ENCODE measurements around the gene SGCE. TPM values are rescaled to one million over a fixed set of nuclear protein-coding genes. Genes with fewer than 3 reads are reported as not detected.

Gene SGCE
- total and polyA plus RNA-seq, 4 donors: 9.3 to 70.6 (median 44.2) TPM

GRCh38 chr7:94647295-94647694, 8.6 kb downstream of the SGCE start:
- Histone ChIP-seq H3K4me3 (ENCODE audit: low read depth in 1 of 3, low read length in 3 of 3) (no peak overlapping the region), H3K9ac (ENCODE audit: low read depth in 1 of 2, low read length in 2 of 2) (no peak overlapping the region), H3K4me1 (ENCODE audit: control insufficient read depth in 4 of 4, insufficient read depth in 4 of 4, low read length in 3 of 4) (peaks cover 0 to 3% (median 0%) of the 10 kb centered on the region in 4 donors), H3K9me3 (ENCODE audit: control insufficient read depth in 4 of 4, low read length in 3 of 4) (no peaks in the 10 kb centered on the region), H3K27me3 (ENCODE audit: control insufficient read depth in 4 of 4, insufficient read depth in 4 of 4, low read length in 3 of 4) (peaks cover 0 to 3% (median 1%) of the 10 kb centered on the region in 4 donors), H3K27ac (ENCODE audit: low read depth in 1 of 2, low read length in 2 of 2) (no peak overlapping the region), H3K36me3 (ENCODE audit: control insufficient read depth in 4 of 4, insufficient read depth in 3 of 4, low read depth in 1 of 4, low read length in 3 of 4) (no peaks in the 10 kb centered on the region)
- TF ChIP-seq FOXA2 (IDR thresholded peaks at IDR 0.05): no peak
- no peak for TF ChIP-seq JUND (IDR thresholded peaks at IDR 0.05)
- TF ChIP-seq MAX (IDR thresholded peaks at IDR 0.05): no peak
- no peak for TF ChIP-seq HNF4A (conservative IDR thresholded peaks at IDR 0.05)
- no peak for TF ChIP-seq RXRA (IDR thresholded peaks at IDR 0.05)
- TF ChIP-seq SP1 (IDR thresholded peaks at IDR 0.05): no peak
- no peak for TF ChIP-seq EGR1 (IDR thresholded peaks at IDR 0.05; ENCODE audit: low read depth in 2 of 2)
- TF ChIP-seq YY1 (IDR thresholded peaks at IDR 0.05): no peak
- TF ChIP-seq REST (IDR thresholded peaks at IDR 0.05): no peak
- 93% methylated on average over 3 of the region's 3 CpGs for WGBS
- no peak for DNase-seq (ENCODE audit: low spot score)

GRCh38 chr7:94643771-94644545, 12.0 kb downstream of the SGCE start:
- Histone ChIP-seq H3K27me3 (ENCODE audit: control insufficient read depth in 4 of 4, insufficient read depth in 4 of 4, low read length in 3 of 4) (peaks cover 0 to 2% (median 0%) of the 10 kb centered on the region in 4 donors), H3K4me1 (ENCODE audit: control insufficient read depth in 4 of 4, insufficient read depth in 4 of 4, low read length in 3 of 4) (no peaks in the 10 kb centered on the region), H3K9ac (ENCODE audit: low read depth in 1 of 2, low read length in 2 of 2) (no peak overlapping the region), H3K27ac (ENCODE audit: low read depth in 1 of 2, low read length in 2 of 2) (no peak overlapping the region), H3K36me3 (ENCODE audit: control insufficient read depth in 4 of 4, insufficient read depth in 3 of 4, low read depth in 1 of 4, low read length in 3 of 4) (no peaks in the 10 kb centered on the region), H3K4me3 (ENCODE audit: low read depth in 1 of 3, low read length in 3 of 3) (no peak overlapping the region), H3K9me3 (ENCODE audit: control insufficient read depth in 4 of 4, low read length in 3 of 4) (no peaks in the 10 kb centered on the region)
- DNase-seq (ENCODE audit: low spot score): no peak
- TF ChIP-seq TAF1 (conservative IDR thresholded peaks at IDR 0.05) (no peak), FOXA1 (IDR thresholded peaks at IDR 0.05) (no peak)
- WGBS: 95% methylated on average over 3 of the region's 3 CpGs

- no peak overlapping the region for H3K4me3 ChIP-seq (ENCODE audit: low read depth in 1 of 3, low read length in 3 of 3)
- H3K27ac ChIP-seq (ENCODE audit: low read depth in 1 of 2, low read length in 2 of 2): no peak overlapping the region
- H3K9ac ChIP-seq (ENCODE audit: low read depth in 1 of 2, low read length in 2 of 2): no peak overlapping the region
- peaks cover 0 to 2% (median 0%) of the 10 kb centered on the region in 4 donors for H3K27me3 ChIP-seq (ENCODE audit: control insufficient read depth in 4 of 4, insufficient read depth in 4 of 4, low read length in 3 of 4)
- 42% methylated on average over 2 of the region's 2 CpGs for WGBS
- H3K4me1 ChIP-seq (ENCODE audit: control insufficient read depth in 4 of 4, insufficient read depth in 4 of 4, low read length in 3 of 4): no peaks in the 10 kb centered on the region
- peak; percentile 26 for TF ChIP-seq HNF4G (IDR thresholded peaks at IDR 0.05)
- peak; percentile 13 to 73 for TF ChIP-seq HNF4A (conservative IDR thresholded peaks at IDR 0.05)
- TF ChIP-seq SP1 (IDR thresholded peaks at IDR 0.05): peak; percentile 24
- TF ChIP-seq RXRA (IDR thresholded peaks at IDR 0.05): peak in 1 of 2 donors; percentile 17
- peak; percentile 72 to 96 for TF ChIP-seq JUND (IDR thresholded peaks at IDR 0.05)
- no peak for TF ChIP-seq TAF1 (conservative IDR thresholded peaks at IDR 0.05)
- TF ChIP-seq YY1 (IDR thresholded peaks at IDR 0.05): no peak
- TF ChIP-seq ATF3 (IDR thresholded peaks at IDR 0.05): peak; percentile 86
- TF ChIP-seq RAD21 (IDR thresholded peaks at IDR 0.05): peak in 1 of 2 donors; percentile 37
- no peak for DNase-seq (ENCODE audit: low spot score)
- H3K9me3 ChIP-seq (ENCODE audit: control insufficient read depth in 4 of 4, low read length in 3 of 4): no peaks in the 10 kb centered on the region
- H3K36me3 ChIP-seq (ENCODE audit: control insufficient read depth in 4 of 4, insufficient read depth in 3 of 4, low read depth in 1 of 4, low read length in 3 of 4): no peaks in the 10 kb centered on the region
These were observed 12.9 kb downstream of the SGCE start for GRCh38 chr7:94642838-94643653.
